NCI-H2107 (cell line): ENCODE measurements around the gene APOC4.
"Not testable (repeated sequence)": the region's sequence is repeated elsewhere in the genome, so short reads cannot be mapped to it uniquely, and the experiment has no call there.

ENCODE experiments used
- DNase-seq: peaks from one replicate; lab custom pipeline; 2025; lab: John Stamatoyannopoulos, UW

Gene APOC4

GRCh38 chr19:44942067-44942571 lies at the start of gene APOC4:
TSS of gene APOC4 (plus strand) at chr19:44942237. CDS start at chr19:44942278, 41 bp downstream.
- DNase-seq: no peak

DNA sequence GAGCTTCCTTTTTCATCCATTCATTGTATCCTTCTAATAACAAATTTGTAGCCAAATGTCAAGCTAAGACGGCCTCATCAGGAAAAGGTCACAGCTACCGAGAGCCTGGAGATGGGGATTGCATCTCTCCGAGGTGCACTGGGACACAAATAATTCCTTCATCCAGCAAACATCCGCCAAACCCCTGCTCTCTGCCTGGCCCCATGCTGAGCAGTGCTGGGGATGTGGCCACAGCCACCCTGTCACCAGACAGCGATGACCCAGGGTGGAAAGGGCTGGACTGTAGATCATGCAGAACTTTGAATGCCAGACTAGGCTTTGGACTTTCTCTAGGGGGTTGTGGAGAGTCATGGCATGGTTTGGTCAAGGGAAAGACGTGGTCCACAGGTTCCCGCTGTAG lies 49.1 kb upstream of the APOC4 start:
- no peak for DNase-seq

DNA sequence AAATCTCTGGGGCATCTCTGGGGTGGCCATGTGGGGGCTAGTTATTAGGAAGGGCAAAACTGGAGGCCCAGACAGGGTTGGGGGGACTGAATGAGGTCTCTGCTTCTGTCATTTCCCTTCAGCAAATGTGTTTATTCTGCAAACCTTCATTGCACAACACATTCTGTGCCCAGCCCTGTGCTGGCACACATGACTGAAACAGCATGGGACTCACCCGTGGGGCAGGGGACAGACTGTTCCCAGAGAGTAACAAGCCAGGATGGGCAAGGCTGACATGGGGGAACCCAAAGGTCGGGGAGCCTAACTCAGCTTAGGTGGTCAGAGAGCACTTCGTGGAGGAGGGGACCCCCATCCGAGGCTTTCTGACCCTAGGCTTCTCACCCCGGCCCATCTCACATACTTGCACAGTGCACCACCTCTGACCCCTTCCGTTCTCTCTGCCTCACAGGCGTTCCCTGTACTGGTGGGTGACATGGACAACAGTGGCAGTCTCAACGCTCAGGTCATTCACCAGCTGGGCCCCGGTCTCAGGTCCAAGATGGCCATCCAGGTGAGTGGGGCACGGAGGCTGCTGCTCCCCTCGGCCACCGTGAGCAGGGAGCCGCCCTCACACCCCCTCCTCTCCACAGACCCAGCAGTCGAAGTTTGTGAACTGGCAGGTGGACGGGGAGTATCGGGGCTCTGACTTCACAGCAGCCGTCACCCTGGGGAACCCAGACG lies 48.5 kb upstream of the APOC4 start:
- DNase-seq: no peak

DNA sequence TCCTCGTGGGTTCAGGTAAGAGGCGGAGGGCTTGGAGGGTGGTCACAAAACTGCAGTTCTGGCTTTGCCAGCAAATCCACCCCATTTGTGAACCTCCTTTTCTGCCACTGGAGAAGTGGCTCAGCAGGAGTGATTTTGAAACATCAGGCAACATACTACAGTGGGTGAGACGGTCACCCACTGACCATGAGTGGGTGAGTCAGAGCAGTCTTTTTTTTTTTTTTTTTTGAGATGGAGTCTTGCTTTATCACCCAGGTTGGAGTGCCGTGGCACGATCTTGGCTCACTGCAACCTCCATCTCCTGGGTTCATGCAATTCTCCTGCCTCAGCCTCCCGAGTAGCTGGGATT lies 48.0 kb upstream of the APOC4 start:
- DNase-seq: no peak

DNA sequence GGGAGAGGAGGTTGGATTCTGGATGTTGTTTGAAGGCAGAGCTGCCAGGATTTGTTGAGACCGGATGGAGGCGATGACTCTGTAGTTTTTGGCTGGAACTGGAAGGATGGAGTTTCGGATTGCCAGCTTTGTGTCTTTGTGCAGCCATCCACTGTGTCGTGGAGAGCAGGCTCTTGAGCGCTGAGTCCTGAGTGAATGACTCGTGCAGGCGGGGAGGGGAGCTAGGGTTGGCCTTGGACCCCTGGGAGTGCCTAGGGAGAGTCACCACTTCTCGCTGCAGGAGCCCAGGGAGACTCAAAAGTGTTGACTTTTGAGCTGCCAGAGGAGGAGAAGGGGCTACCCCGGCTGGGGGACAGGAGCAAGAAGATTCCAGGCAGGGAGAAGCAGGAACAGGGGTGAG lies 47.1 kb upstream of the APOC4 start:
- no peak for DNase-seq

DNA sequence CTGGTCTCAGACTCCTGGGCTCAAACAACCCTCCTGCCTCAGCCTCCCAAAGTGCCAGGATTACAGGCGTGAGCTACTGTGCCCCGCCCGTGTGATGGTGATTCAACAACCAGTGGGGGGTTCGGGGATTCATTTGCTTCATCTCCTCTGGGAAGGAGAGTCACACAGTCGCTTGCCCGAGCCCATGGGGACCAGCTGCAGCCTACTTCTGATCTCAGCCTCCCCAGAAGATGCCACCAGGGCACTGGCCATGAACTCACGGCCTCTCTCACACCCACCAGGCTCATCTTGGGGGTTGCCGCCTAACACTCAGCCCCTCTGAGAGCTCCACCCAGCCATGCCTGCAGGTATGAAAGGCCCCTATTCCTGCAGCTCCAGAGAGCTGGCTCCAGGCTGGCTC lies 44.2 kb upstream of the APOC4 start:
- no peak for DNase-seq

DNA sequence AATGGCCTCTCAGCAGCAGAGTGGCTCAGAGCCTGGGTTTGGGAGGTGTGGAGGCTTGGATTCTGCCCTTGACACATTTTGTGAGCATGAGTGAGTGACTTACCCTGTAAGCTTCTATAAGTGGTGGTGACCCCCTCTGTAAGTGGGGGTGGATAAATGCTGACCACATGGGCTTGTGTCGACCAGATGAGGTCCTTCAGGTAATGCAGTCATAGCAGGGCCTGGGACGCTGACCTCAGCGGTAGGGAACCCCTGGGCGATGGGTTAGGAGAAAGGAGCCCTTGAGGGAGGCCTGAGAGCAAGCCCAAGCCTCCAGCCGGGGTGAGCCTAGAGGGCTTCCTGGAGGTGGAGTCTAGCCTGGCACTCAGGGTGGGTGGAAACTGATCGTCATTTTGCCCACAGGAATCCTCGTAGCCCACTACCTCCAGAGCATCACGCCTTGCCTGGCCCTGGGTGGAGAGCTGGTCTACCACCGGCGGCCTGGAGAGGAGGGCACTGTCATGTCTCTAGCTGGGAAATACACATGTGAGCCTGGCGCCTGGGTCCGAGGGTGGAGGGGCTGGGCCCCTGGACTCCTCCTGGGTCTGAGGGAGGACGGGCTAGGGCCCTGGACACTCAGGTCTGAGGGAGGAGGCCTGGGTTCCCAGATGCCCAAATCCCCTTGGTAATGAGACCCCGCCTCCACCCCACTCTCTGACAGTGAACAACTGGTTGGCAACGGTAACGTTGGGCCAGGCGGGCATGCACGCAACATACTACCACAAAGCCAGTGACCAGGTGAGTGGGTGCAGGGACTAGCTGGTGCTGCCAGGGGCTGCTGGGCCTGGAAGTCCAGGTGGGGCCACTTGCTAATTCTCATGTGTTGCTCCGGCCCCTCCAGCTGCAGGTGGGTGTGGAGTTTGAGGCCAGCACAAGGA lies 41.5 kb upstream of the APOC4 start:
- no peak for DNase-seq

GRCh38 chr19:44903216-44903601 lies 38.8 kb upstream of the APOC4 start:
- DNase-seq: no peak

DNA sequence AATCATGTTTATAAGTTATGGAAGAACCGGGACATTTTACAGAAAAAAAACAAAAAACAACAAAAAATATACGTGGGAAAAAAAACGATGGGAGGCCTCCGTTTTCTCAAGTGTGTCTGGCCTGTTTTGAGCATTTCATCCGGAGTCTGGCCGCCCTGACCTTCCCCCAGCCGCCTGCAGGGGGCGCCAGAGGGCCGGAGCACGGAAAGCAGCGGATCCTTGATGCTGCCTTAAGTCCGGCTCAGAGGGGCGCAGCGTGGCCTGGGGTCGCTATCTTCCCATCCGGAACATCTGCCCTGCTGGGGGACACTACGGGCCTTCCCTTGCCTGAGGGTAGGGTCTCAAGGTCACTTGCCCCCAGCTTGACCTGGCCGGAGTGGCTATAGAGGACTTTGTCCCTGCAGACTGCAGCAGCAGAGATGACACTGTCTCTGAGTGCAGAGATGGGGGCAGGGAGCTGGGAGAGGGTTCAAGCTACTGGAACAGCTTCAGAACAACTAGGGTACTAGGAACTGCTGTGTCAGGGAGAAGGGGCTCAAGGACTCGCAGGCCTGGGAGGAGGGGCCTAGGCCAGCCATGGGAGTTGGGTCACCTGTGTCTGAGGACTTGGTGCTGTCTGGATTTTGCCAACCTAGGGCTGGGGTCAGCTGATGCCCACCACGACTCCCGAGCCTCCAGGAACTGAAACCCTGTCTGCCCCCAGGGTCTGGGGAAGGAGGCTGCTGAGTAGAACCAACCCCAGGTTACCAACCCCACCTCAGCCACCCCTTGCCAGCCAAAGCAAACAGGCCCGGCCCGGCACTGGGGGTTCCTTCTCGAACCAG lies 38.2 kb upstream of the APOC4 start:
- no peak for DNase-seq

DNA sequence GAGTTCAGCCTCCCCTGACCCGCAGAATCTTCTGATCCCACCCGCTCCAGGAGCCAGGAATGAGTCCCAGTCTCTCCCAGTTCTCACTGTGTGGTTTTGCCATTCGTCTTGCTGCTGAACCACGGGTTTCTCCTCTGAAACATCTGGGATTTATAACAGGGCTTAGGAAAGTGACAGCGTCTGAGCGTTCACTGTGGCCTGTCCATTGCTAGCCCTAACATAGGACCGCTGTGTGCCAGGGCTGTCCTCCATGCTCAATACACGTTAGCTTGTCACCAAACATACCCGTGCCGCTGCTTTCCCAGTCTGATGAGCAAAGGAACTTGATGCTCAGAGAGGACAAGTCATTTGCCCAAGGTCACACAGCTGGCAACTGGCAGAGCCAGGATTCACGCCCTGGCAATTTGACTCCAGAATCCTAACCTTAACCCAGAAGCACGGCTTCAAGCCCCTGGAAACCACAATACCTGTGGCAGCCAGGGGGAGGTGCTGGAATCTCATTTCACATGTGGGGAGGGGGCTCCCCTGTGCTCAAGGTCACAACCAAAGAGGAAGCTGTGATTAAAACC lies 37.5 kb upstream of the APOC4 start:
- no peak for DNase-seq

- no peak for DNase-seq
These were observed 36.4 kb upstream of the APOC4 start, which contains the start of gene APOE for GRCh38 chr19:44905437-44906160. TSS of gene APOE (plus strand) at chr19:44905796. CDS start at chr19:44906625, 829 bp downstream.

DNA sequence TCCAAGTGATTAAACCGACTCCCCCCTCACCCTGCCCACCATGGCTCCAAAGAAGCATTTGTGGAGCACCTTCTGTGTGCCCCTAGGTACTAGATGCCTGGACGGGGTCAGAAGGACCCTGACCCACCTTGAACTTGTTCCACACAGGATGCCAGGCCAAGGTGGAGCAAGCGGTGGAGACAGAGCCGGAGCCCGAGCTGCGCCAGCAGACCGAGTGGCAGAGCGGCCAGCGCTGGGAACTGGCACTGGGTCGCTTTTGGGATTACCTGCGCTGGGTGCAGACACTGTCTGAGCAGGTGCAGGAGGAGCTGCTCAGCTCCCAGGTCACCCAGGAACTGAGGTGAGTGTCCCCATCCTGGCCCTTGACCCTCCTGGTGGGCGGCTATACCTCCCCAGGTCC lies 34.4 kb upstream of the APOC4 start:
- no peak for DNase-seq

DNA sequence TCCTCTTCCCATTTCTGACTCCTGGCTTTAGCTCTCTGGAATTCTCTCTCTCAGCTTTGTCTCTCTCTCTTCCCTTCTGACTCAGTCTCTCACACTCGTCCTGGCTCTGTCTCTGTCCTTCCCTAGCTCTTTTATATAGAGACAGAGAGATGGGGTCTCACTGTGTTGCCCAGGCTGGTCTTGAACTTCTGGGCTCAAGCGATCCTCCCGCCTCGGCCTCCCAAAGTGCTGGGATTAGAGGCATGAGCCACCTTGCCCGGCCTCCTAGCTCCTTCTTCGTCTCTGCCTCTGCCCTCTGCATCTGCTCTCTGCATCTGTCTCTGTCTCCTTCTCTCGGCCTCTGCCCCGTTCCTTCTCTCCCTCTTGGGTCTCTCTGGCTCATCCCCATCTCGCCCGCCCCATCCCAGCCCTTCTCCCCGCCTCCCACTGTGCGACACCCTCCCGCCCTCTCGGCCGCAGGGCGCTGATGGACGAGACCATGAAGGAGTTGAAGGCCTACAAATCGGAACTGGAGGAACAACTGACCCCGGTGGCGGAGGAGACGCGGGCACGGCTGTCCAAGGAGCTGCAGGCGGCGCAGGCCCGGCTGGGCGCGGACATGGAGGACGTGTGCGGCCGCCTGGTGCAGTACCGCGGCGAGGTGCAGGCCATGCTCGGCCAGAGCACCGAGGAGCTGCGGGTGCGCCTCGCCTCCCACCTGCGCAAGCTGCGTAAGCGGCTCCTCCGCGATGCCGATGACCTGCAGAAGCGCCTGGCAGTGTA lies 33.8 kb upstream of the APOC4 start:
- DNase-seq: no peak

DNA sequence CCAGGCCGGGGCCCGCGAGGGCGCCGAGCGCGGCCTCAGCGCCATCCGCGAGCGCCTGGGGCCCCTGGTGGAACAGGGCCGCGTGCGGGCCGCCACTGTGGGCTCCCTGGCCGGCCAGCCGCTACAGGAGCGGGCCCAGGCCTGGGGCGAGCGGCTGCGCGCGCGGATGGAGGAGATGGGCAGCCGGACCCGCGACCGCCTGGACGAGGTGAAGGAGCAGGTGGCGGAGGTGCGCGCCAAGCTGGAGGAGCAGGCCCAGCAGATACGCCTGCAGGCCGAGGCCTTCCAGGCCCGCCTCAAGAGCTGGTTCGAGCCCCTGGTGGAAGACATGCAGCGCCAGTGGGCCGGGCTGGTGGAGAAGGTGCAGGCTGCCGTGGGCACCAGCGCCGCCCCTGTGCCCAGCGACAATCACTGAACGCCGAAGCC lies 33.2 kb upstream of the APOC4 start:
- no peak for DNase-seq

DNA sequence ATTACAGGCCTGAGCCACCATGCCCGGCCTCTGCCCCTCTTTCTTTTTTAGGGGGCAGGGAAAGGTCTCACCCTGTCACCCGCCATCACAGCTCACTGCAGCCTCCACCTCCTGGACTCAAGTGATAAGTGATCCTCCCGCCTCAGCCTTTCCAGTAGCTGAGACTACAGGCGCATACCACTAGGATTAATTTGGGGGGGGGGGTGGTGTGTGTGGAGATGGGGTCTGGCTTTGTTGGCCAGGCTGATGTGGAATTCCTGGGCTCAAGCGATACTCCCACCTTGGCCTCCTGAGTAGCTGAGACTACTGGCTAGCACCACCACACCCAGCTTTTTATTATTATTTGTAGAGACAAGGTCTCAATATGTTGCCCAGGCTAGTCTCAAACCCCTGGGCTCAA lies 32.3 kb upstream of the APOC4 start:
- DNase-seq: no peak

- not testable (repeated sequence) for DNase-seq
These were observed 30.1 kb upstream of the APOC4 start for GRCh38 chr19:44911896-44912295.

- no peak for DNase-seq
These were observed 29.2 kb upstream of the APOC4 start for GRCh38 chr19:44912854-44913253.

DNA sequence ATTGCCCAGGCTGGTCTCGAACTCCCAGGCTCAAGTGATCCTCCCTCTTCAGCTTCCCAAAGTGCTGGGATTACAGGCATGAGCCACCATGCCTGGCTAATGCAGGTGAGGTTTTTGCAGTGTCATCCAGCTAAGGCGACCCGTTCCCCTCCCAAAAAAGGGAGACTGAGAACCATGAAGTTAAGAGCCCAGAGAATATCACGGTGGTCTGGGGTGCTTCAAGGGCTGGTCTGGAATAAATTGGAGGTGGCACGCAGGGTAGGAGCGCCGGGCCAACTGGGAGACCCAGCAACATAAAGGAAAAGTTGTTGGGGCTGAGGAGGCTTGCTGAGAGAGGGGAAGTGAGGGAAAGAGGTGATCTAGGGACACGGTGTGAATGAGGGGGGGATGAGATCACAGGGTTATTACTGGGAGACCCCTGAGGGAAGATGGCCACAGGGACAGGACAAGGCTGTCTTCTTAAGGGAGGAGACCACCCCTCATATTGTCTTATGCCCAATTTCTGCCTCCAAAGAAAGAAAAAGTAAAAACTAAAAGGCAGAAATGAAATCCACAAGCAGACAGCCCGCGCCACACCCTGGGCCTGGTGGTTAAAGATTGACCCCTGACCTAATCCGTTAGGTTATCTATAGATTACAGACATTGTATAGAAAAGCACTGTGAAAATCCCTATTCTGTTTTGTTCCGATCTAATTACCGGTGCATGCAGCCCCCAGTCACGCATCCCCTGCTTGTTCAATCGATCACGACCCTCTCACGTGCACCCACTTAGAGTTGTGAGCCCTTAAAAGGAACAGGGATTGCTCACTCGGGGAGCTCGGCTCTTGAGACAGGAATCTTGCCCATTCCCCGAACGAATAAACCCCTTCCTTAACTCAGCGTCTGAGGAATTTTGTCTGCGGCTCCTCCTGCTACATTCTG lies 28.3 kb upstream of the APOC4 start:
- DNase-seq: not testable (repeated sequence)
